HUDEP-2 (cell line): ENCODE data around the gene PIMREG.

Source experiments
- DNase-seq, 76 experiments: peaks; one replicate each; lab custom pipeline; 2025; ENCODE audit not compliant: unreplicated experiment in 76 of 76; lab: John Stamatoyannopoulos, UW

PIMREG gene, protein sequence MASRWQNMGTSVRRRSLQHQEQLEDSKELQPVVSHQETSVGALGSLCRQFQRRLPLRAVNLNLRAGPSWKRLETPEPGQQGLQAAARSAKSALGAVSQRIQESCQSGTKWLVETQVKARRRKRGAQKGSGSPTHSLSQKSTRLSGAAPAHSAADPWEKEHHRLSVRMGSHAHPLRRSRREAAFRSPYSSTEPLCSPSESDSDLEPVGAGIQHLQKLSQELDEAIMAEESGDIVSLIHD

DNA sequence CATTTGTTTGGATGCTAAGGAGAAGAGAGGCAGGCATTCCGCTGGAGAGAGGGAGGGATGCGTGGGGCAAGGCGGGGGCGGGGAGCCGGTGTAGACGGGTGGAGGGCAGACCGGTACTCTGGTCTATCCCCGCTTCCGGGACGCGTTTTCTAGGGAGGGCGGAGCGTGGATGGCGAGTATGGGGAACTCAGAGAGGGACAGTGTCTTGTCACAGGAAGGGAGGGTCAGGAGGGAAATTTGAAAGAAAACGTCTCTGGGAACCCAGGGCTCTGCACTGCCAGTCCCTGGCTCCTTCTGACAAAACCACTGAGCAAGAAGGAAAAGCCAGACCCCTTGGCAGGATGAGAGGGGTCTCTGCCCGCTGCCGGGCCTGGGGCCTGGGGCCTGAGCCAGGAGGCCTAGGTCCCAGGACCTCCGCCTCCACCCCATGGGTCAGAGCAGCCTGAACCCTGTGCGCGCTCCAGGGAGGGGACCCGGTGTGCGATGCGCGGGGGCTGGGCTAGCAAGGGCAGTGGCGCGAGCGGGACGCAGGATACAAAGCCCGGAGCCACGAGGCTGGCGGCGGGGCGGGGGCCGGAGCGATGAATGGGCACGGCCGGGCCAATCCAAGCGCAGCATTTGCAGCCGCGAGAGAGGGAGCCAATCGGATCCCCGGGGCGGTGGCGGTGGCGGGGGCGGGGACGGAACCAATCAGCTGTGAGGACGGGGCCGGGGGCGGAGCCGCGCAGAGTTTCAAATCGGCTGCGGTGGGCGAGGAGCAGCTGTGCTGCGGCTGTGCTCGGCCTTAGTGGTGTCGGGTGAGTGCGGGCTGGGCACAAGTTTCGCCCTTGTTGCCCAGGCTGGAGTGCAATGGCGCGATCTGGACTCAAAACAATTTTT, at the start of gene PIMREG:
TSS of gene PIMREG (plus strand) at position 764 of the 879 bp plus-strand sequence. CDS start 656 bp downstream, outside the sequence.
- peak in 75 of 76 experiments; percentile 26 to 97 (median 91) for DNase-seq

GRCh38 chr17:6398955-6399354, 45.3 kb upstream of the PIMREG start:
- DNase-seq, result no peak

DNA sequence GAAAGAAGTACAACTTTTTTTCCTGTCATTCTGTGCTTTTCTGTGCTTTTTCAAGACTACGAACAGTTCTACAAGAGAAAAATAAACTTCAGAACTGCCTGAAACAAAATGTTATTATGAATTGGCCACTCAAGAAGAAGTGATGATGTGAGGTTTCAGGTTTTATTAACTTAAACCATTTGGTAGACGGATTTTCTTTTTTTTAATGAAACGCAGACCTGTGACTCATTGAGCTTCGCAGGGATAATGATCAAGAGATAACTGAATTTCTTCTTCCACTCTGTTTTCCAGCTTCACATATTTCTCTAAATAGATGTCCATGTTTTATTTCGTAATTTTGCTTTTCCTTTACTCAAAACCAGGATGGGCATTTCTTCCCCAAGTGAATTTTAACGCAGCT, 42.0 kb upstream of the PIMREG start:
- DNase-seq, result no peak

- no peak for DNase-seq
Measured at GRCh38 chr17:6408276-6408675, 36.0 kb upstream of the PIMREG start.

DNA sequence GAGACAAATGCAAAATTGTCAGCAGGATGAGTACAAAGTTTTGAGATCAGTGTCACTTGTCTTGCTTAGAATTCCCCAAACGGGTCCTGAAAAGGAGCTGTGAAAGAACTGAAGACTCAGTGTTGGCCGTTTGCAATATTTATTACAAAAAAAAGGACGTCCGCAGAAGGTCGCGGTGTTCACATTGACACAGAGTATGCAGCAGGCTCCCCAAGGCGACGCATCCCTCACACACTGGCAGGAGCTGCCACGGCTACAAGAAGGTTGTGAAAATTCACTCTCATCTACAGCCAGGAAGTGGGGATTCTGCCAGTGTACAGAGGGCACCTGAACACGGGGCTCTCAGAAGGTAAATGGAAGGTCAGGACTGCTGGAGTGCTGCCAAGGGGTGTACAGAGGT, 35.5 kb upstream of the PIMREG start:
- DNase-seq, result no peak

DNA sequence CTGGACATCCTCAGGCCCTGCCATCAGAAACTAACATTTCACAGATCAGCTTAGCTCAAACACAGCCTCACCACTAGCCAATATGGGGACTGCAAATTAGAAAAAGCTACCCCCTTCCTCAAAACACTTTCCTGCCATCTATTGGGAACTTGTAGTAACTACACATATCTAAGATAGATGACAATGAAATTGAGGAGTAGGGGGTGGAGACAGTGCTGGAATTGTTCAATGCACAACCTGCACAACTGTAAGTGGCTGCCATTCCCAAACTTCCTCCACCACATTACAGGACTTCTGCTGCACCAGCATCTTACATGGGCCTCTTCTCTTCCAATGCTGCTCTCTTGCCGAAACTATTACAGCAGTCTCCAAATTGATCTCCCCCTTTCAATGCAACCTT, 31.2 kb upstream of the PIMREG start:
- peak in 7 of 76 experiments; percentile 3 to 32 (median 7) for DNase-seq

- no peak for DNase-seq
Measured at GRCh38 chr17:6415616-6416015, 28.6 kb upstream of the PIMREG start.

GRCh38 chr17:6420173-6420641, 24.0 kb upstream of the PIMREG start:
- DNase-seq, result peak in 7 of 76 experiments; percentile 3 to 18 (median 9)

DNA sequence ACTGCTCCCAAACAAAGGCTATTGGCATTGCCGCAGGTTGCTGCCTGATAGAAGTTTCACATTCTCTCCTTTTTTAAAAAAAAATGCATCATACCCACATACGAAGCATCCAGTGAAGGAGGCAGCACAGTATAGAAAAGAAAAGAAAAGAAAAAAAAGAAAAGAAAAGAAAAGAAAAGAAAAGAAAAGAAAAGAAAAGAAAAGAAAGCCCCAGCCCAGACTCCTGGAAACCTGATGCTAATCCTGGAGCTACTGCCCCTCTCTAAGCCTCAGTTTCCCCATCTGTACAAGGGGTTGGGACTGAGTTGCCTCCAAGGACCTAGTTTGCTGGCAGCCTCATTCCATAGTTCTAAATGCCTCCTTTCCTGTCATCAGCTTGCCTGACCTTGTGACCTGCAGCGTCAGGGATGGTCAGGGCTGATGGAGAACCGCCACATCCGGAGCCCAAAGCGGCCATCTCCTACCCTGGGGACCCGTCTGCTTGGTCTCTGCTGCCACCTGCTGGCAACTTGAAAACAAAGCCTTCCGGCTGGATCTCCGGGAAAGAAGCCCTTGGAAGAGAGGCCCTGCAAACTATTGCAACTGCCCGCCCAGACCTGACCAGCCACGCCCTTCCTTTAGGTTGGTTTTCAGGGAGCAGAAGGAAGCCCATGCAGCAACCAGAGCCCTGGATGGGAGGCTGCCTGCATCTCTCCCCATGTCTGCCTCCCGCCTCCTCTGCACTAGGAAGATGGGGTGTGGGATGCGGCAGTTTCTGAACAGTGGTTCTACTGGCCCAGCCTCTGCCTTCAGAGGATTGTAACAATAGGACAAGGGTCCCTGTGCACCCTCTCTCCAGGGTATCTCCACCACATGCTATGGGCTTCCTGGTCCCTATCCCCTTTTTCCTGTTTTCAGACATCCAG, 22.3 kb upstream of the PIMREG start:
- DNase-seq, result peak in 59 of 76 experiments; percentile 1 to 72 (median 43)

DNA sequence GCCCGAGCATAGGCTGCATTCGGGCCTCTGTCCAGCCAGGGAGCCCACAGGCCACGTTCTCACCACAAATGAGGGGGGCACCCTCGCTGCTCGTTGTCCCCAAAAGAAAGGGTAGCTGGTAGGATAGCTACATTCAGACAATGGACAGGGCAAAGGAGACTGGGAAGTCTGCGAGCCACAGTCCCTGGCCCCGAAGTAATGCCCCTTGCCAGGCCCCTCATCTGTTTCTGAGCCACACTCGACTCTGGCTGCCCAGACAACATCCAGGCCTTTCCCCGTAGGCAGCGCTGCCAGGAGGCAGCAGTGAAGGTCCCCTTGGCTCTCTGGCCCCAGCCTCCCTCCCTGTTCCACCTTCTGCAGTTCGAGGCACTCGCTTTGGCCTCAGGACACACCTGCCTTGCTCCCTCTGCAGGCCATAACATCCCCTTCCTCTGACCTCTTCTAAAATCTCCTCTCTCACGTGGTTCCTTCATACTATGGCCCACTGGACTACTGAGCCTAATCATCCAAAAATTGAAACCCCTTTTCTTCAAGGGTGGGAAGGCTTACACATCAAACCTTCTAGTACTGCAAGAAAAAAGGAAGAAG, 21.5 kb upstream of the PIMREG start:
- DNase-seq, result no peak

- DNase-seq, result no peak
Measured at GRCh38 chr17:6423931-6424330, 20.3 kb upstream of the PIMREG start.

DNA sequence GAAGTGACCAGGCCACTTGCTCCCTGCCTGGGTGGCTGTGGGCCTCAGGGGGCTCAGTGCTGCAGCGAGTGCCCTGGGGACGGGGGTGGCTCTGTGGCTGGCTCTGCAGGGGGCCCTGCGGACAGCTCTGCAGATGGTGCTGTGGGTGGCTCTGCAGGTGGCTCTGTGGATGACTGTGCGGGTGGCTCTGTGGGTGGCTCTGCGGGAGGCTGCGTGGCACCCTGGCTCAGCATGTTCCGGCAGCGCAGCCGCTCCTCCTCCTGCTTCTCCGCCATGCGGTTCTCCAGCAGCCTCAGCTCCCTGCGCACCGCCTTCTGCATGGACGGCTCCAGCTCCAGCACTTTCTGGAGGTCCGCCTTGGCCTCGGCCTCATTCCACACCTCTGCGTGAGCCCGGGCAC, 18.8 kb upstream of the PIMREG start:
- DNase-seq, result no peak

- no peak for DNase-seq
Measured at GRCh38 chr17:6426356-6427101, 17.7 kb upstream of the PIMREG start.

GRCh38 chr17:6427279-6427781, 16.9 kb upstream of the PIMREG start:
- no peak for DNase-seq

DNA sequence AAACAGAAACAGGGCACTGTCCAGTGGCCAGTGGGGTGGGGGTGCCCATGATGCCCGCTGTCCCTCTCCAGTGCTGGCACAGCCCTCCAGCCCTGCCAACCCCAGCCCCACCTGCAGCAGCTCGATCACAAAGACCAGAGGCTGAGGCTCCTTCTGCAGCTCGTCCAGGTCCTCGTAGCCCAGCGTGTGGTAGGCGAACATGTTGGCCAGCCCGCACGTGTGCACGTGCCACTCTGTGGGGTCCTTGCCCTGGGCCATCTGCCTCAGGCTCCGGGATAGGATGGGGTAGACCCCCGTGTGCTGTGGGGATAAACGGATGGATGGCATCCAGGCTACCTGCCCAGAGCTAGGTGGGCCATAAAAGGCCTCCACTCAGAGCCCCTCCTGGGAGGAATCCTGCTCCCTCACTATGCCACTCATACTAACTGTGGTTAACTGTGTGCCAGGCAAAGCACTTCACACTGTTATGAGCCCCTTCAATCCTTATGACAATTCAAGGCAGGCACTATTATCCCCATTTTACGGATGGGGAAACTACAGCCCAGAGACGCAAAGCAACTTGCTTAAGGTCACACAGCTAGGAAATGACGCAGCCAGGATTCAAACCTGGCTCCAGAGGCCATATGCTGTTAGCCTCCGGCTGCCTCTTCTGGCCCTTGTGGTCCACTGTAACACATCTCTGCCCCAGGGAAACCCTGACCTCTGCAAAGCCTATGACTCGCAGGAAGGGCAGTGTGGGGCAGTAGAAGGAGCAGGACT, 15.9 kb upstream of the PIMREG start:
- DNase-seq, result no peak

DNA sequence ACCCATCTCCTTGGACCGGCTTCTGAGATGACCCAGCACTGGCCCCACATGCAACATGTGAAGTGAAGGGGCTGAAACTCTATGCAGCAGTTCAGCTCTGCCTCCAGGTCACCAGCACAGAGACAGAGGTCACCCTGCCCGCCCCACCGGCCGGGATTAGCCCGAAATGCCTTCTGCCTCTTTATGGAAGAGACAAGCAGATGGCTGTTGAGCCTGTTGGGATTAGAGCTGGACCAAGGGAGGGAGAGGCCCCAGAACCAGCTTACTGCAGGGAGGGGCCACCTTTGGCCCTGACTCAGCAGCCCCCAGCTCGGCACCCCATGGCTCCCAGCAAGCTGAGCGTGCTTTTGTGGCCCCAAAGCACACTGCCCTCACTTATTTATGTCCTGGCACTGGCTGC, 15.0 kb upstream of the PIMREG start:
- DNase-seq, result no peak

DNA sequence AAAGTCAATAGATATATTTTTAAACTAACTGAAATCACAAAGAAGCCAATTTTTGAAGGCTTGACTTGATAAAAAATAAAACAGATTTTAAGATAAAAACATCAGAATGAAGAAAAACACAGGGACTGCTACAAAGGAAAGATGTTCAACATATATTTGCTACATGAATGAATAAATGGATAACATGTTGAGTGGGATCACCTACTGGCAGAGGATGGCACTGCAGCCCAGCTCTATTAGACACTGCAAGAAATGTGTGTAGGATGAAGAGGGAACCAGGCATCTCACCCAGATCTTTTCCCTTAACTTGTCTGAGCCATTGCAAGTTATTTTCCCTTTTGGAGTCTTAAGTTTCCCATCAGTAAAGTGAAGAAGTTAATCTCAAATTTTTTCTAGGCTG, 13.5 kb upstream of the PIMREG start:
- DNase-seq, result no peak

GRCh38 chr17:6435051-6435450, 9.2 kb upstream of the PIMREG start, which contains the start of gene AIPL1:
Gene AIPL1, minus strand, starts transcription at chr17:6435121. Its CDS starts 17 bp downstream, at chr17:6435104.
- DNase-seq, result no peak

DNA sequence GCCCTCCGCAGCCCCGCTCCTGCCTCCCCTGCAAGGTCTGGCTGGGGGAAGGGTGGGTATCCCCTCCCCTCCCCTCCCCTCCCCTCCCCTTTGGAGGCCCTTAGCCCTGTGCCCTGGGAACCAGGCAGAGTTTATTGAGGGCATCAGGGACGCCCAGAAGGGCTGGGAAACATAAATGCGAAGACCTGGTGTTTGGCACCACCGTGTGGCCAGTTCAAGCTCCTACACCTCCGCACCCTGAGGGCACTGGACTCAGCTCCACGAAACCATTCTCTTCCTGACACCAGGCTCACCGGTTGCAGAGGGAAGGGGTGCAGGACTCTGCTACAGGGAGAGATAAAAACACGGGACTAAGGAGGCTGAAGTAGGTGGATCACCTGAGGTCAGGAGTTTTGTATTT, 8.3 kb upstream of the PIMREG start:
- peak in 48 of 76 experiments; percentile 2 to 64 (median 24) for DNase-seq
